SK-N-MC (cell line): ENCODE data around the gene MTREX.

ENCODE experiments used
- EZH2 ChIP-seq: fragments of 200-600 bp; sonication (generic); IDR thresholded peaks from one replicate; pipeline ENCODE4 v1.6.1; 2017; ENCODE audit warnings: antibody characterized with exemption
- FOXP2 ChIP-seq: optimal IDR thresholded peaks from 2 replicates; pipeline ENCODE3; 2011; ENCODE audit warnings: mild to moderate bottlenecking, moderate library complexity; ENCODE audit not compliant: insufficient read depth; ENCODE audit errors: extremely low read length, control extremely low read depth
- POLR2AphosphoS5 ChIP-seq: IDR thresholded peaks from 2 replicates; pipeline ENCODE4 v1.6.1; 2012; ENCODE audit warnings: mild to moderate bottlenecking, low read depth, low read length, borderline replicate concordance

DNA sequence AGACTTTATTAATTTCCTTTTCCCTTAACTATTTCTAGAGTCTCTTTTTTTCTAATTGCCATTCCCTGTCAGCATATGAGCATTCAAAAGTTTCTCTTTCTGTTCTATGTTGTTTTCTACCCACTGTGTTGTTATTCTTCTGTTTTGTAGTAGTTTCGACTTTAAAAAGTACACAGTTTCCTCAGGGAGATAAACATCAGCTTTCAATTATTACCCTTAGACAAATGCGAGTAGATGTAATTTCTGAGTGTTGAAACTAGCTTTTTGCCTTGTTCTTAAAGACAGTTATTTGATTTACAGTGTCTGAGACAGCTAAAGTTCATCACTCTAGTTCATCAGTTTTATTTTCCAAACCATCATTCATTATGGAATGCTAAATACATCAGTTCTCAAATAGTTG is 19.5 kb downstream of the MTREX start:
- TF ChIP-seq POLR2AphosphoS5 (no peak), EZH2 (no peak), FOXP2 (no peak)
